ENCODE results near the gene MYO1G. TPM values are rescaled to one million over a fixed set of nuclear protein-coding genes. Genes with fewer than 3 reads are reported as not detected.

Gene MYO1G
- total RNA-seq, 1 experiment from 2014 or later, result 62.4 TPM

GRCh38 chr7:44920119-44920518 lies 58.7 kb downstream of the MYO1G start:
- Histone ChIP-seq H3K4me2 (ENCODE audit: low read depth, low read length, poor library complexity, severe bottlenecking) (no peak overlapping the region), H3K27ac (ENCODE audit: low read length) (no peak overlapping the region), H2AFZ (ENCODE audit: low read length) (no peak overlapping the region)

DNA sequence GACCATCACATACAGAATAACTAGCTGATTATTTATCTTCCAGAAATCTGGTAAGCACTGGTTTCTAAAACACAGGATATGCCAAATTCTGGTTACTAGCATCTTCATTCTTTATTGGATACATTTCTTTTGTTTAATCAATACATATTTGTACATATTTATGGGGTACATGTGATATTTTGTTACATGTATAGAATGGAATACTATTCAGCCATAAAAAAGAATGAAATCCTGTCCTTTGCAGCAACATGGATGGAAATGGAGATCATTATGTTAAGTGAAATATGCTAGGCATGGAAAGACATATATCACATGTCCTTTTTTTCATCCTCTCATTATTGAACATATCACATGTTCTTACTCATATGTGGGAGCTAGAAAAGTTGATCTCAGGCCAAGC lies 60.8 kb downstream of the MYO1G start:
- Histone ChIP-seq H3K79me2 (ENCODE audit: low read length) (no peaks in the 10 kb centered on the region), H3K4me3 (ENCODE audit: low read length) (no peak overlapping the region), H3K9ac (ENCODE audit: low read length) (no peak overlapping the region), H3K27ac (ENCODE audit: low read length) (no peak overlapping the region), H3K27me3 (ENCODE audit: low read length) (no peaks in the 10 kb centered on the region), H3K36me3 (ENCODE audit: insufficient read depth, low read length) (no peaks in the 10 kb centered on the region), H3K9me3 (ENCODE audit: low read length) (no peaks in the 10 kb centered on the region), H3K4me2 (ENCODE audit: low read depth, low read length, poor library complexity, severe bottlenecking) (no peak overlapping the region), H2AFZ (ENCODE audit: low read length) (no peak overlapping the region), H3K4me1 (ENCODE audit: low read length) (no peaks in the 10 kb centered on the region; the same call in 1 of the 2 replicates), H4K20me1 (ENCODE audit: insufficient read depth, low read depth, low read length) (no peaks in the 10 kb centered on the region), H3K9me2 (replicated peaks; ENCODE audit: insufficient read depth, low read length) (no peaks in the 10 kb centered on the region)
- no peak for DNase-seq

More at GRCh38 chr7:44920119-44920518, 58.7 kb downstream of the MYO1G start:
- Histone ChIP-seq H4K20me1 (ENCODE audit: insufficient read depth, low read depth, low read length) (no peaks in the 10 kb centered on the region), H3K79me2 (ENCODE audit: low read length) (no peaks in the 10 kb centered on the region), H3K9ac (ENCODE audit: low read length) (no peak overlapping the region), H3K9me3 (ENCODE audit: low read length) (no peaks in the 10 kb centered on the region), H3K9me2 (replicated peaks; ENCODE audit: insufficient read depth, low read length) (no peaks in the 10 kb centered on the region), H3K4me1 (ENCODE audit: low read length) (no peaks in the 10 kb centered on the region; the same call in 1 of the 2 replicates), H3K4me3 (ENCODE audit: low read length) (no peak overlapping the region), H3K36me3 (ENCODE audit: insufficient read depth, low read length) (no peaks in the 10 kb centered on the region), H3K27me3 (ENCODE audit: low read length) (no peaks in the 10 kb centered on the region)
- DNase-seq, result no peak

DNA sequence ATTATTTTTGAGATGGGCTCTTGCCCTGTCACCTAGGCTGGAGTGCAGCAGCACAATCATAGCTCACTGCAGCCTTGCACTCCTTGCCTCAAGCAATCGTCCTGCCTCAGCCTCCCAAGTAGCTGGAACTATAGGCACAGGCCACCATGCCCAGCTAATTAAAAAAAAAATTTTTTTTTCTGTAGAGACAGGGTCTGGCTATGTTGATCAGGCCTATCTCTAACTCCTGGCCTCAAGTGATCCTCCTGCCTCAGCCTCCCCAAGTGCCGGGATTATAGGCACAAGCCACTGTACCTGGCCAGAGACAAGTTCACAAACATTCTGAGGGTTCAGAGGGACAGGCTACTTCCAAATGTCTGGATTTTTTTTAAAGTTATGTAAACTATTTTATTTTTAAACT lies 61.4 kb downstream of the MYO1G start:
- H3K4me3 ChIP-seq (ENCODE audit: low read length), result no peak overlapping the region
- no peak overlapping the region for H3K9ac ChIP-seq (ENCODE audit: low read length)
- H3K4me1 ChIP-seq (ENCODE audit: low read length), result no peaks in the 10 kb centered on the region; the same call in 1 of the 2 replicates
- no peaks in the 10 kb centered on the region for H3K9me2 ChIP-seq (replicated peaks; ENCODE audit: insufficient read depth, low read length)
- H3K4me2 ChIP-seq (ENCODE audit: low read depth, low read length, poor library complexity, severe bottlenecking), result no peak overlapping the region
- no peak overlapping the region for H3K27ac ChIP-seq (ENCODE audit: low read length)
- H3K27me3 ChIP-seq (ENCODE audit: low read length), result no peaks in the 10 kb centered on the region
- H3K79me2 ChIP-seq (ENCODE audit: low read length), result no peaks in the 10 kb centered on the region
- H2AFZ ChIP-seq (ENCODE audit: low read length), result no peak overlapping the region
- no peaks in the 10 kb centered on the region for H3K36me3 ChIP-seq (ENCODE audit: insufficient read depth, low read length)
- H4K20me1 ChIP-seq (ENCODE audit: insufficient read depth, low read depth, low read length), result no peaks in the 10 kb centered on the region
- H3K9me3 ChIP-seq (ENCODE audit: low read length), result no peaks in the 10 kb centered on the region
- DNase-seq, result no peak

- H3K9ac ChIP-seq (ENCODE audit: low read length), result no peak overlapping the region
- H3K9me3 ChIP-seq (ENCODE audit: low read length), result no peaks in the 10 kb centered on the region
- no peaks in the 10 kb centered on the region for H3K4me1 ChIP-seq (ENCODE audit: low read length)
- no peak overlapping the region for H3K27ac ChIP-seq (ENCODE audit: low read length)
- no peaks in the 10 kb centered on the region for H3K79me2 ChIP-seq (ENCODE audit: low read length)
- DNase-seq, result no peak
- H3K4me2 ChIP-seq (ENCODE audit: low read depth, low read length, poor library complexity, severe bottlenecking), result no peak overlapping the region
- H4K20me1 ChIP-seq (ENCODE audit: insufficient read depth, low read depth, low read length), result no peaks in the 10 kb centered on the region
- no peak overlapping the region for H2AFZ ChIP-seq (ENCODE audit: low read length)
- H3K27me3 ChIP-seq (ENCODE audit: low read length), result no peaks in the 10 kb centered on the region
- H3K36me3 ChIP-seq (ENCODE audit: insufficient read depth, low read length), result no peaks in the 10 kb centered on the region
- H3K4me3 ChIP-seq (ENCODE audit: low read length), result no peak overlapping the region
- H3K9me2 ChIP-seq (replicated peaks; ENCODE audit: insufficient read depth, low read length), result no peaks in the 10 kb centered on the region
These were observed 63.7 kb downstream of the MYO1G start for GRCh38 chr7:44914992-44915607.

- Histone ChIP-seq H3K79me2 (ENCODE audit: low read length) (no peaks in the 10 kb centered on the region), H3K9me3 (ENCODE audit: low read length) (no peaks in the 10 kb centered on the region), H3K36me3 (ENCODE audit: insufficient read depth, low read length) (no peaks in the 10 kb centered on the region), H3K4me2 (ENCODE audit: low read depth, low read length, poor library complexity, severe bottlenecking) (no peak overlapping the region), H4K20me1 (ENCODE audit: insufficient read depth, low read depth, low read length) (no peaks in the 10 kb centered on the region), H3K27ac (ENCODE audit: low read length) (no peak overlapping the region), H3K4me3 (ENCODE audit: low read length) (no peak overlapping the region), H3K27me3 (ENCODE audit: low read length) (no peaks in the 10 kb centered on the region), H3K9ac (ENCODE audit: low read length) (no peak overlapping the region), H2AFZ (ENCODE audit: low read length) (no peak overlapping the region), H3K9me2 (replicated peaks; ENCODE audit: insufficient read depth, low read length) (no peaks in the 10 kb centered on the region), H3K4me1 (ENCODE audit: low read length) (no peaks in the 10 kb centered on the region)
- DNase-seq, result no peak
These were observed 66.0 kb downstream of the MYO1G start for GRCh38 chr7:44912775-44913347.

Other genes starting within 250 kb of the MYO1G start
- gene ZMIZ2, start 230.2 kb downstream of the MYO1G start, total RNA-seq (2014; rRNA removed; shearing (Covaris generic); ENCODE audit: low replicate concordance), result 16.2 and 19.9 TPM in 2 replicates
- 2,370 and 3,564 TPM in 2 replicates for gene PPIA, start 182.3 kb downstream of the MYO1G start, total RNA-seq (2014; rRNA removed; shearing (Covaris generic); ENCODE audit: low replicate concordance)
- 188 and 202 TPM in 2 replicates for gene H2AZ2, start 130.9 kb downstream of the MYO1G start, total RNA-seq (2014; rRNA removed; shearing (Covaris generic); ENCODE audit: low replicate concordance)
- gene PURB, start 93.5 kb downstream of the MYO1G start, total RNA-seq (2014; rRNA removed; shearing (Covaris generic); ENCODE audit: low replicate concordance), result 7.3 and 11.8 TPM in 2 replicates
- gene CCM2, start 21.2 kb upstream of the MYO1G start, total RNA-seq (2014; rRNA removed; shearing (Covaris generic); ENCODE audit: low replicate concordance), result 42.5 and 78.8 TPM in 2 replicates
- 0.04 TPM in 1 of 2 replicates, not detected in the other for gene NACAD, start 110.0 kb upstream of the MYO1G start, total RNA-seq (2014; rRNA removed; shearing (Covaris generic); ENCODE audit: low replicate concordance)
- gene TBRG4, start 132.7 kb upstream of the MYO1G start, total RNA-seq (2014; rRNA removed; shearing (Covaris generic); ENCODE audit: low replicate concordance), result 81.5 and 108 TPM in 2 replicates
- gene RAMP3, start 178.8 kb upstream of the MYO1G start, total RNA-seq (2014; rRNA removed; shearing (Covaris generic); ENCODE audit: low replicate concordance), result not detected in 2 replicates